ENCODE measurements around the gene STARD8.

DNA sequence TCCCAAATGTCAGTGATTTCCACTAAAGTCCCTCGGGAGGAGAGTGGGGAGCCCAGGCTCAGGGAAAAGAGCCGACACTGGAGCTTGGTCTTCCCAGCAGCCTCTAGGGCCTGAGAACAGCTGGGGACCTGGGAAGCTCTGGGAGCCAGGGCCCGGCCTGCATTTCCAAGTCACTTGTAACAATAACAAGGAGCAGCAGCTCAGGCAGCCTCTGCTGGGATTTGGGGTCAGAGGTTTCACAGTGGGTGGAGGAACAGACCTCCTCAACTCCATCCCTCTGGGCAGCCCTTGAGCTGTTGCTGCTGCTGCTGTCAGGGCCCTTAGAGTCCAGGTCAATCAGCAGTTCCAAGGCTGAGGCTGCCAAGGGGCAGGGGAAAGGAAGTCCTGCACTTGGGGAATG is 11.1 kb downstream of the STARD8 start:
- TF ChIP-seq RAD21 (IDR thresholded peaks at IDR 0.05) (no peak), CTCF (IDR thresholded peaks at IDR 0.05; ENCODE audit: low read depth, low read length, missing input control) (no peak), SP1 (IDR thresholded peaks at IDR 0.05) (no peak), RXRA (IDR thresholded peaks at IDR 0.05) (no peak), ZBTB33 (IDR thresholded peaks at IDR 0.05) (no peak)
- TF ChIP-seq, protein P1, sequence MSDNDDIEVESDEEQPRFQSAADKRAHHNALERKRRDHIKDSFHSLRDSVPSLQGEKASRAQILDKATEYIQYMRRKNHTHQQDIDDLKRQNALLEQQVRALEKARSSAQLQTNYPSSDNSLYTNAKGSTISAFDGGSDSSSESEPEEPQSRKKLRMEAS (IDR thresholded peaks at IDR 0.05) = no peak

Measured in liver (tissue), 3 donors.